Osteocyte (in vitro differentiated cells): ENCODE measurements around the gene CCR6. TPM values are rescaled to one million over a fixed set of nuclear protein-coding genes. Genes with fewer than 3 reads are reported as not detected.

Experiments
- DNase-seq: peaks from one replicate; pipeline ENCODE4 v3.0.0; 2021; ENCODE audit warnings: mixed read lengths; ENCODE audit not compliant: unreplicated experiment; ENCODE audit errors: extremely low spot score
- H3K27ac Mint-ChIP-seq: one replicate; pipeline ENCODE4 v1.8.0; 2021; ENCODE audit warnings: mild to moderate bottlenecking, mixed read lengths; ENCODE audit not compliant: unreplicated experiment
- H3K27me3 Mint-ChIP-seq: one replicate; pipeline ENCODE4 v1.8.0; 2021; ENCODE audit warnings: mixed read lengths; ENCODE audit not compliant: unreplicated experiment
- H3K36me3 Mint-ChIP-seq: one replicate; pipeline ENCODE4 v1.8.0; 2021; ENCODE audit warnings: mixed read lengths; ENCODE audit not compliant: unreplicated experiment
- H3K4me1 Mint-ChIP-seq: one replicate; pipeline ENCODE4 v1.8.0; 2021; ENCODE audit warnings: mixed read lengths; ENCODE audit not compliant: unreplicated experiment
- H3K4me3 Mint-ChIP-seq: one replicate; pipeline ENCODE4 v1.8.0; 2021; ENCODE audit warnings: mild to moderate bottlenecking, moderate library complexity, mixed read lengths; ENCODE audit not compliant: unreplicated experiment
- H3K9me3 Mint-ChIP-seq: one replicate; pipeline ENCODE4 v1.8.0; 2021; ENCODE audit warnings: mixed read lengths; ENCODE audit not compliant: unreplicated experiment
- CTCF ChIP-seq: fragments of 200-600 bp; sonication (generic); IDR thresholded peaks from 2 replicates; pipeline ENCODE4 v1.5.0; 2021; ENCODE audit warnings: antibody characterized with exemption, mild to moderate bottlenecking, moderate library complexity
- long read RNA-seq: library from polyadenylated mRNA; unstranded; transcript quantifications from one replicate; pipeline ENCODE4 v2.0.0, GENCODE V29; 2021
- total RNA-seq: library from RNA; stranded (reverse); gene quantifications from 2 replicates; pipeline ENCODE4 v1.2.1, GENCODE V29; 2021

The CCR6 gene
- not detected in 2 replicates for total RNA-seq
- long read RNA-seq: 0 reads

DNA sequence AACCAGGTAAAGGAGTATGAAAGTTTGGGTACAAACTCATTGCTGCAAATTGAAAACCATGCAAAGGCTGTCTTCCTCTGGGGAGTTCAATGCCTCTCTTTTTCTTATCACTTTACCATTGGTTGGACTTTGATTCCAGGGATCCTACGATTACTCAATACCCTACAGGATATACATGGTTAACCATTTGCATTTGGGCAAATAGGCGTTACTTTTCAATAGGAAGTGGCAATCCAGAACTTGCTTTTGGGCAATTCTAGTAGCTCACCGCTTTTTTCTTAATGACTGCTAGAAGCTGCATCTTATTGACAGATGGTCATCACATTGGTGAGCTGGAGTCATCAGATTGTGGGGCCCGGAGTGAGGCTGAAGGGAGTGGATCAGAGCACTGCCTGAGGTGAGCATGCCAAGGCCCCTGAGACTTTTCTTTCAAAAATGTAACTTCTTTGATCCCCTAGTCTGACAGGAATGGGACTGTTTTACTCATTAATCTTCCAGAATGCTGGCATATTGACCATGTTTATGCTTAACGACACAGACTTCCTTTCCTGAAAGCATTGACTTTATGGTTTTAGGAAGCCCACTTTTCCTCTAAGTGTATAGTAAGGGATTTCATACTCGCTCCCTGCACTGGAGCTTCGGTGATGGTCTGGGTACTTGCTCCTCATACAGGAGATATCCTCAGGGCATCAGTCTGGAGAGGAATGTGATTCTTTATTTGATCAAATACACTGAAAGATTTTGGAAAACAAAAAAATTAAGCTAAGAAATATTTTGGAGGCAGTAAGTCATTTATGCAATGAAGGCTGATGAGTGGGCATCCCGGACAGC, at the start of gene CCR6:
CCR6 (plus strand) TSS at position 270 of the 831 bp plus-strand sequence. CDS start 13,039 bp downstream, outside the sequence.
- no peaks in the 10 kb centered on the region for H3K27me3 Mint-ChIP-seq
- no peaks in the 10 kb centered on the region for H3K4me1 Mint-ChIP-seq
- H3K4me3 Mint-ChIP-seq: no peak within 1 kb of the TSS
- peaks cover 6% of the 10 kb centered on the region for H3K9me3 Mint-ChIP-seq
- no peaks in the 10 kb centered on the region for H3K36me3 Mint-ChIP-seq
- TF ChIP-seq CTCF: no peak
- H3K27ac Mint-ChIP-seq: no peak within 1 kb of the TSS
- DNase-seq: no peak

DNA sequence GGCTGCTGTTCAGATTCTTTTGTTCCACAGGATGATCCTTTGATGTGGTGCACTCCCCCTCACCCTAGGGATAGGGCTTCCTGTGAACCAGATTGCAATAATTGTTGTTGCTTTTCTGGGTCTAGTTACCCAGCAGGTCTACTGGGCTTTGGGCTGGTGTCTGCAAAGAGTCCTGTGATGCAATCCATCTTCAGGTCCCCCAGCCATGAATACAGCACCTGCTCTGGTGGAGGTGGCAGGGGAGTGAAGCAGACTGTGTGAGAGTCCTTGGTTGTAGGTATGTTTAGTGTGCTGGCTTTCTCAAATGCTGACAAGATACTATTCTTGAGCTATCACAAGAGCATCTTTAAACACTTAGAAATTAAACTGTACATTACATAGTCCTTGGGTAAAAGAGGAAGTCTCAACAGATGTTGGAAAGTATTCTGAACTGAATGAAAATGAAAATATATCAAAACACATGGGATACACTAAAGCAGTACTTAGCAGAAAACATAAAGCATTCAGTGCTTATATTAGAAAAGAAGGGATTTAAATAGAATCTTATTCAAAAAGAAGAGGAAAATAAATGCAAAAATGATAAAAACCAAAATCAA, 49.1 kb upstream of the CCR6 start:
- no peaks in the 10 kb centered on the region for H3K36me3 Mint-ChIP-seq
- H3K4me1 Mint-ChIP-seq: no peaks in the 10 kb centered on the region
- H3K9me3 Mint-ChIP-seq: peaks cover 14% of the 10 kb centered on the region
- no peak for DNase-seq
- TF ChIP-seq CTCF: no peak
- H3K27me3 Mint-ChIP-seq: peaks cover 40% of the 10 kb centered on the region
- H3K27ac Mint-ChIP-seq: no peak overlapping the region
- H3K4me3 Mint-ChIP-seq: no peak overlapping the region

GRCh38 chr6:167077241-167077932, 45.5 kb upstream of the CCR6 start:
- TF ChIP-seq CTCF: no peak
- Mint-ChIP-seq H3K4me1 (no peaks in the 10 kb centered on the region), H3K36me3 (no peaks in the 10 kb centered on the region), H3K4me3 (no peak overlapping the region), H3K27ac (no peak overlapping the region), H3K9me3 (peaks cover 10% of the 10 kb centered on the region), H3K27me3 (peaks cover 25% of the 10 kb centered on the region)
- no peak for DNase-seq

GRCh38 chr6:167078745-167079144, 44.2 kb upstream of the CCR6 start:
- no peak for DNase-seq
- no peak for TF ChIP-seq CTCF
- Mint-ChIP-seq H3K36me3 (no peaks in the 10 kb centered on the region), H3K27ac (no peak overlapping the region), H3K9me3 (no peaks in the 10 kb centered on the region), H3K27me3 (peaks cover 14% of the 10 kb centered on the region), H3K4me3 (no peak overlapping the region), H3K4me1 (no peaks in the 10 kb centered on the region)

- Mint-ChIP-seq H3K27me3 (peaks cover 9% of the 10 kb centered on the region), H3K36me3 (no peaks in the 10 kb centered on the region), H3K9me3 (no peaks in the 10 kb centered on the region), H3K4me1 (no peaks in the 10 kb centered on the region), H3K27ac (no peak overlapping the region), H3K4me3 (no peak overlapping the region)
- no peak for TF ChIP-seq CTCF
- no peak for DNase-seq
These were observed 43.0 kb upstream of the CCR6 start for GRCh38 chr6:167079853-167080297.
